K562 (cell line): Measurements from ENCODE around the gene ATP6V0C. TPM values are rescaled to one million over a fixed set of nuclear protein-coding genes. Genes with fewer than 3 reads are reported as not detected.
"Not testable (repeated sequence)": the region's sequence is repeated elsewhere in the genome, so short reads cannot be mapped to it uniquely, and the experiment has no call there.

Experiments
- ATAC-seq: fragments of 200-7000 bp; cut with Tn5 transposase; 3 replicates; pipeline ENCODE4 v1.9.1; 2020; ENCODE audit warnings: moderate library complexity
- BruUV-seq: library from RNA; stranded (reverse); fragments of 400-500 nt; replicated peaks from 2 replicates; lab custom pipeline; 2021; lab: Mats Ljungman, UMichigan
- CTCF ChIA-PET: fragments of 300-600 bp; formaldehyde crosslinking; extraction: SDS; loops from one replicate; lab custom pipeline; 2021; ENCODE audit warnings: low intra/inter-chr PET ratio; lab: Yijun Ruan, JAX
- POLR2A ChIA-PET: fragments of 300-600, 350-650 bp; sonication (Branson Sonifier 250); formaldehyde crosslinking; extraction: SDS; loops from one replicate; lab custom pipeline; 2021; ENCODE audit warnings: antibody characterized with exemption, inconsistent platforms; lab: Yijun Ruan, JAX
- DNase-seq, 4 experiments: peaks; one replicate each; pipeline versions ENCODE4 v3.0.0 to v3.0.0-alpha.2; 2011 to 2018; ENCODE audit warnings: low spot score in 3 of 4, mixed read lengths in 3 of 4; ENCODE audit errors: extremely low read depth in 1 of 4
- FAIRE-seq: peaks from 2 replicates; lab custom pipeline; 2011; peaks lifted over from hg19 to GRCh38; lab: Jason Lieb, UNC
- H2AFZ ChIP-seq: 2 replicates; pipeline ENCODE4 v1.6.0; 2011; ENCODE audit warnings: low read depth, low read length, control low read depth, inconsistent platforms
- H3K27ac ChIP-seq: fragments of 200-600 bp; 3 replicates; pipeline ENCODE4 v1.8.0; 2011; ENCODE audit warnings: low read depth, mild to moderate bottlenecking, control low read depth, inconsistent platforms, low read length, moderate library complexity, mixed read lengths; ENCODE audit errors: extremely low read depth
- H3K27me3 ChIP-seq, 2 experiments: fragments of 300-600 bp in 1 of 2; 2 replicates in 1 of 2; 3 replicates in 1 of 2; pipeline versions ENCODE4 v1.6.0 to v1.8.0; 2011; ENCODE audit warnings: inconsistent platforms in 2 of 2, low read length in 2 of 2, mild to moderate bottlenecking in 1 of 2, mixed read lengths in 1 of 2, moderate library complexity in 1 of 2; ENCODE audit not compliant: control insufficient read depth in 2 of 2, insufficient read depth in 2 of 2
- H3K36me3 ChIP-seq: fragments of 300-600 bp; 3 replicates; pipeline ENCODE4 v1.8.0; 2011; ENCODE audit warnings: mild to moderate bottlenecking, low read length, inconsistent platforms; ENCODE audit not compliant: control insufficient read depth, insufficient read depth
- H3K4me1 ChIP-seq, 2 experiments: fragments of 200-600 bp in 1 of 2; replicated peaks in 1 of 2; 2 replicates in 1 of 2; 3 replicates in 1 of 2; pipeline versions ENCODE4 v1.5.1 to v1.8.0; 2011; ENCODE audit warnings: inconsistent platforms in 2 of 2, low read length in 2 of 2, mild to moderate bottlenecking in 1 of 2, mixed read lengths in 1 of 2, moderate library complexity in 1 of 2; ENCODE audit not compliant: control insufficient read depth in 2 of 2, insufficient read depth in 2 of 2
- H3K4me2 ChIP-seq: 2 replicates; pipeline ENCODE4 v1.6.1; 2011; ENCODE audit warnings: low read length, control low read depth, inconsistent platforms, mixed read lengths; ENCODE audit not compliant: insufficient read depth
- H3K4me3 ChIP-seq: fragments of 200-600 bp; sonication (generic), shearing (Covaris generic); 2 replicates; pipeline ENCODE4 v1.5.1; 2016; ENCODE audit warnings: control low read depth, inconsistent platforms
- H3K79me2 ChIP-seq: fragments of 200-600 bp; 3 replicates; pipeline ENCODE4 v1.8.0; 2011; ENCODE audit warnings: low read length, inconsistent platforms; ENCODE audit not compliant: control insufficient read depth, insufficient read depth
- H3K9ac ChIP-seq, 2 experiments: 2 replicates each; pipeline versions ENCODE4 v1.6.0 to v1.6.1; 2011; ENCODE audit warnings: low read depth in 2 of 2, low read length in 2 of 2, control low read depth in 1 of 2, inconsistent platforms in 1 of 2, mild to moderate bottlenecking in 1 of 2, mixed read lengths in 1 of 2; ENCODE audit not compliant: insufficient read depth in 1 of 2
- H3K9me1 ChIP-seq: one replicate; pipeline ENCODE4 v1.6.0; 2011; ENCODE audit warnings: inconsistent platforms, mild to moderate bottlenecking, low read length, moderate library complexity; ENCODE audit not compliant: control insufficient read depth, insufficient read depth
- H3K9me3 ChIP-seq: replicated peaks from 2 replicates; pipeline ENCODE4 v1.5.1; 2011; ENCODE audit warnings: low read depth, low read length, inconsistent platforms; ENCODE audit not compliant: control insufficient read depth, insufficient read depth
- H4K20me1 ChIP-seq: replicated peaks from 2 replicates; pipeline ENCODE4 v1.6.1; 2011; ENCODE audit warnings: low read length, inconsistent platforms, mixed read lengths; ENCODE audit not compliant: control insufficient read depth, insufficient read depth
- ETV5 ChIP-seq: sonication (generic); formaldehyde crosslinking; IDR thresholded peaks from 2 replicates; pipeline ENCODE4 v1.4.0; 2020; ENCODE audit warnings: low read depth, mild to moderate bottlenecking, missing genetic modification reagents
- L3MBTL2 ChIP-seq: fragments of 450-650 bp; IDR thresholded peaks from 2 replicates; pipeline ENCODE4 v1.6.1; 2016; ENCODE audit warnings: mild to moderate bottlenecking, moderate library complexity
- NONO ChIP-seq, 2 experiments: fragments of 200-400 bp in 1 of 2; fragments of 450-650 bp in 1 of 2; formaldehyde crosslinking in 1 of 2; IDR thresholded peaks; 2 replicates each; pipeline ENCODE4 v1.6.1; 2017; ENCODE audit warnings: low read depth in 2 of 2, mild to moderate bottlenecking in 2 of 2, moderate library complexity in 2 of 2, low read length in 1 of 2
- NRF1 ChIP-seq, 2 experiments: fragments of 450-650 bp; IDR thresholded peaks in 1 of 2; conservative IDR thresholded peaks in 1 of 2; 2 replicates each; pipeline ENCODE4 v1.6.1; 2014; ENCODE audit warnings: mild to moderate bottlenecking in 2 of 2
- POLR2G ChIP-seq: fragments of 200-400 bp; formaldehyde crosslinking; IDR thresholded peaks from 2 replicates; pipeline ENCODE4 v1.6.1; 2017; ENCODE audit warnings: low read depth, mild to moderate bottlenecking, antibody characterized with exemption, low read length, moderate library complexity
- USF1 ChIP-seq: sonication (generic); formaldehyde crosslinking; IDR thresholded peaks from 2 replicates; pipeline ENCODE4 v1.9.0; 2022; ENCODE audit warnings: mild to moderate bottlenecking, missing genetic modification reagents
- ZNF121 ChIP-seq: sonication (generic); formaldehyde crosslinking; conservative IDR thresholded peaks from 2 replicates; pipeline ENCODE4 v1.8.0; 2022; ENCODE audit warnings: missing genetic modification reagents
- ZNF384 ChIP-seq: IDR thresholded peaks from 2 replicates; pipeline ENCODE4 v1.6.1; 2012; ENCODE audit warnings: low read depth, low read length, improper control_type of control experiment
- WGBS: fragments of 100-300 bp; shearing (Covaris generic); methylation state at CpG from one replicate; pipeline ENCODE4 v1.1.6; 2016; ENCODE audit warnings: low coverage, mixed read lengths; ENCODE audit not compliant: insufficient coverage; ENCODE audit errors: missing lambda C conversion rate; 5-methylcytosine and 5-hydroxymethylcytosine counted together
- in situ Hi-C: fragments of 300-500 bp; cut with MboI; formaldehyde crosslinking; loops from 4 replicates; pipeline ENCODE4 v1.15.0; 2018; ENCODE audit warnings: inconsistent platforms, mixed read lengths
- intact Hi-C: fragments of 100-400 bp; cut with micrococcal nuclease; formaldehyde crosslinking; loops from 2 replicates; pipeline ENCODE4 v1.14.2; 2022
- polyA plus RNA-seq, 8 experiments: library from polyadenylated mRNA; depleted of rRNA in 4 of 8; stranded (reverse) in 5 of 8; unstranded in 3 of 8; fragments of >200 nt; fragmentation: Nextera tagmentation in 2 of 8; fragmentation: Illumina TruSeq in 1 of 8; extraction: Ambion mirVana in 2 of 8; extraction: Trizol in 1 of 8; gene quantifications; 2 replicates each; pipeline versions ENCODE4 v1.2.1 to v1.2.3, GENCODE V29; 2011 to 2014; ENCODE audit warnings: inconsistent platforms in 1 of 8, missing spikeins in 1 of 8
- total RNA-seq, 7 experiments: library from RNA; depleted of rRNA in 6 of 7; stranded (reverse); fragments of >200 nt in 6 of 7; fragmentation: Illumina TruSeq in 2 of 7; extraction: Trizol in 2 of 7; gene quantifications; 2 replicates each; pipeline versions ENCODE4 v1.2.1 to v1.2.3, GENCODE V29; 2011 to 2021; ENCODE audit warnings: low replicate concordance in 1 of 7

Gene ATP6V0C
- total and polyA plus RNA-seq, 9 of the 15 experiments (the other 6 are each of a cell fraction or from before 2014, with no cell fraction given): 2.9 to 228 (median 22.7) TPM

- peak; percentile 68 for TF ChIP-seq ZNF384
- 0 out of 2 replicates have a peak, but pooled peaks have one; percentile 4 for TF ChIP-seq ETV5 (CRISPR knock-in tag)
- peak in 1 of 2 experiments; percentile 52; a peak in 2 of 4 replicates for TF ChIP-seq NRF1 (conservative IDR thresholded peaks at IDR 0.05 in 1 of 2, IDR thresholded peaks at IDR 0.05 in 1 of 2)
- TF ChIP-seq L3MBTL2: 0 out of 2 replicates have a peak, but pooled peaks have one; percentile 13
Measured at GRCh38 chr16:2533142-2533755, 19.5 kb downstream of the ATP6V0C start.

GRCh38 chr16:2533912-2534311 is 20.2 kb downstream of the ATP6V0C start:
- intact Hi-C loops: no loop called here
- no peak overlapping the region for H3K27ac ChIP-seq

More at GRCh38 chr16:2533142-2533755, 19.5 kb downstream of the ATP6V0C start:
- H3K79me2 ChIP-seq, CTCF ChIA-PET, intact Hi-C loops, ATAC-seq, BruUV-seq, H4K20me1 ChIP-seq, H3K27me3 ChIP-seq, in situ Hi-C loops, H3K9me1 ChIP-seq, H3K9me3 ChIP-seq, DNase-seq: not testable (repeated sequence)
- peak overlapping the region; percentile 94 for H2AFZ ChIP-seq
- WGBS: 50% methylated on average over 9 of the region's 16 CpGs
- peak overlapping the region; percentile 75 to 93; a peak in 3 of 4 replicates for H3K9ac ChIP-seq
- peaks cover 15 to 66% of the 10 kb centered on the region in 2 experiments; a peak in 4 of 5 replicates for H3K4me1 ChIP-seq
- peak; percentile 69 for FAIRE-seq
- peak overlapping the region; percentile 79 for H3K4me2 ChIP-seq
- H3K4me3 ChIP-seq: peak overlapping the region; percentile 51; the same call in 1 of the 2 replicates
- POLR2A ChIA-PET: interaction anchor here (1.1 to 3.8 kb wide), 3 partner anchors 12 to 18 kb away, joined by 3 to 45 read pairs (median 7); partner anchors contain the start of gene AMDHD2
- peak overlapping the region; percentile 48 for H3K27ac ChIP-seq
- peaks cover 28% of the 10 kb centered on the region; the same call in 2 of the 3 replicates for H3K36me3 ChIP-seq

More at GRCh38 chr16:2533912-2534311, 20.2 kb downstream of the ATP6V0C start:
- ChIA-PET CTCF (no interaction called here), POLR2A (interaction anchor here (1.1 to 3.8 kb wide), 2 partner anchors 13 to 19 kb away, joined by 3 to 45 read pairs; partner anchors contain the start of gene AMDHD2)
- no peak for TF ChIP-seq NONO (IDR thresholded peaks at IDR 0.05; ENCODE audit: low read depth in 2 of 2, low read length in 1 of 2)
- TF ChIP-seq POLR2G: 0 out of 2 replicates have a peak, but pooled peaks have one; percentile 24
- peak; percentile 95 for TF ChIP-seq ZNF121
- TF ChIP-seq USF1: no peak
- Histone ChIP-seq H3K9ac (no peak overlapping the region), H4K20me1 (no peaks in the 10 kb centered on the region), H3K79me2 (peaks cover 6% of the 10 kb centered on the region), H3K9me1 (peaks cover 3% of the 10 kb centered on the region), H3K4me1 (peaks cover 15 to 60% of the 10 kb centered on the region in 2 experiments; a peak in 4 of 5 replicates), H2AFZ (no peak overlapping the region), H3K36me3 (peaks cover 21% of the 10 kb centered on the region; the same call in 2 of the 3 replicates), H3K4me2 (no peak overlapping the region), H3K9me3 (no peaks in the 10 kb centered on the region), H3K4me3 (no peak overlapping the region), H3K27me3 (no peaks in the 10 kb centered on the region)
- FAIRE-seq (no peak), DNase-seq (no peak), ATAC-seq (no peak)
- WGBS: 93% methylated on average over 11 of the region's 11 CpGs
- in situ Hi-C loops: no loop called here
- BruUV-seq: no TSS peak
